ENCODE results near the gene C16orf92. TPM values are rescaled to one million over a fixed set of nuclear protein-coding genes. Genes with fewer than 3 reads are reported as not detected.

The C16orf92 gene
- total RNA-seq, 1 donor from 2014 or later, result not detected

DNA sequence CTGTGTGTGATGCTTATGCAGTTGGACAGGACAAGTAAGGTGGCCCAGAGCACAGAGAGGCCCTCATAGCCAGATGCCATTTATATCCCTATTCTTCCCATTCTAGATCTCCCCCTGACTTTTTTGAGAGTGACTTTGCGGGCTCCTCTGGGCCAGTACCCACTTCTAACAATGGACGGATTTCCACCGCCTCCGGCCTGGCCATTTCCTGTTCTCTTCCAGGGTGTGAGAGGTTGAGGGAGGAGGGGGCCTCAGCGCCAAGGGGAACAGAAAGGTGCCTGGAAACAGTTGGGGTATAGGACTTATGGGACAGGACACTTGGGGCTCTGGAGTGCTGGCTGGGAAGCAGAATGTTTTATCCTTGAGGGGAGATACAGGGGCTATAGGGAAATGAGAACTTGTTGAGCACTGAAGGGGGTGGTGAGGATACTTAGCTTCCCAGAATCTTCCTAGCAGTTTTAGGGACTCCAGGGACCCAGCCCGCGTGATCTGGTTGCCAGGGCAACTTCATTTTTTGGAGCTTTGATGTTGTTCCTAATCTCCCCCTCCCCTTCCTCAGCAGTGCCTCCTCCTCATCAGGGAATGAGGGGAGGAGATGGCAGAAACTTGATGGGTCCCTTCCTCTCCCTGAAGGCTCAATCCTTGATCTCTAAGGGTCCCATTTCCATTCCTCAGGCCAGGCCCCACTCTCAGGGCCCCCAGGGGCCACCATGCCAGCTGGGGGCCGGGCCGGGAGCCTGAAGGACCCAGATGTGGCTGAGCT, 45.8 kb upstream of the C16orf92 start:
- Mint-ChIP-seq H3K9me3 (peaks cover 5% of the 10 kb centered on the region), H3K36me3 (peaks cover 18% of the 10 kb centered on the region), H3K27me3 (no peaks in the 10 kb centered on the region), H3K27ac (no peak overlapping the region), H3K4me3 (peak overlapping the region; percentile 93), H3K4me1 (ENCODE audit: unreplicated experiment) (peaks cover 25% of the 10 kb centered on the region)
- TF ChIP-seq, protein P1, sequence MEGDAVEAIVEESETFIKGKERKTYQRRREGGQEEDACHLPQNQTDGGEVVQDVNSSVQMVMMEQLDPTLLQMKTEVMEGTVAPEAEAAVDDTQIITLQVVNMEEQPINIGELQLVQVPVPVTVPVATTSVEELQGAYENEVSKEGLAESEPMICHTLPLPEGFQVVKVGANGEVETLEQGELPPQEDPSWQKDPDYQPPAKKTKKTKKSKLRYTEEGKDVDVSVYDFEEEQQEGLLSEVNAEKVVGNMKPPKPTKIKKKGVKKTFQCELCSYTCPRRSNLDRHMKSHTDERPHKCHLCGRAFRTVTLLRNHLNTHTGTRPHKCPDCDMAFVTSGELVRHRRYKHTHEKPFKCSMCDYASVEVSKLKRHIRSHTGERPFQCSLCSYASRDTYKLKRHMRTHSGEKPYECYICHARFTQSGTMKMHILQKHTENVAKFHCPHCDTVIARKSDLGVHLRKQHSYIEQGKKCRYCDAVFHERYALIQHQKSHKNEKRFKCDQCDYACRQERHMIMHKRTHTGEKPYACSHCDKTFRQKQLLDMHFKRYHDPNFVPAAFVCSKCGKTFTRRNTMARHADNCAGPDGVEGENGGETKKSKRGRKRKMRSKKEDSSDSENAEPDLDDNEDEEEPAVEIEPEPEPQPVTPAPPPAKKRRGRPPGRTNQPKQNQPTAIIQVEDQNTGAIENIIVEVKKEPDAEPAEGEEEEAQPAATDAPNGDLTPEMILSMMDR (conservative IDR thresholded peaks at IDR 0.05), result no peak
- DNase-seq (ENCODE audit: extremely low spot score, unreplicated experiment), result no peak

GRCh38 chr16:29978081-29978480, 44.9 kb upstream of the C16orf92 start:
- peaks cover 15% of the 10 kb centered on the region for H3K36me3 Mint-ChIP-seq
- H3K4me3 Mint-ChIP-seq, result no peak overlapping the region
- H3K4me1 Mint-ChIP-seq (ENCODE audit: unreplicated experiment), result peaks cover 25% of the 10 kb centered on the region

DNA sequence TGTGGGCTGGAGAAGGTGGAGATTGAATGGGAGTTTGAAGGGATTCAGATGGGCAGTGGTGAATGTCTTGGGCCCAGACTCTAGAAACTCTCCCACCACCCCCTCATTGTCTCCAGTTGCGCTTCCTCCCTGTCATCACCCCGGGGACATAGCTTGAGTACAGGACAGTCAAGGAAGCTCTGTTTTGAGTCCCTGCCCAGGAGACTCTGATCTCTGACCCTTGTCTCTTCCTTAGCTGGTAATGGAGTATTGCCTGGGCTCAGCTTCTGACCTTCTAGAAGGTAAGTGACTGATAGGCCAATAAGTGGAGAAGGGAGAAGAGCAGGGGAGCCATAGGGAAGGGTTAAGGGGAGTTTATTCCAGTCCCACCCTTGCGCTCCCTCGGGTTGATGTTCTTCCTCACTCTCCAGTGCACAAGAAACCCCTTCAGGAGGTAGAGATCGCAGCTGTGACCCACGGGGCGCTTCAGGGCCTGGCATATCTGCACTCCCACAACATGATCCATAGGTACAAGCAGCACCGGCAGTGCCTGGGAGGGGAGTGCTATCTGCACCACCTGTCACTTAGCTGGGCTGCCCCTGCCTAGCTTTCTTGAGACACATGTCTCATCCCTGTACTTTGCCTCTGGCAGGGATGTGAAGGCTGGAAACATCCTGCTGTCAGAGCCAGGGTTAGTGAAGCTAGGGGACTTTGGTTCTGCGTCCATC, 44.3 kb upstream of the C16orf92 start:
- Mint-ChIP-seq H3K4me1 (ENCODE audit: unreplicated experiment) (peaks cover 25% of the 10 kb centered on the region), H3K27me3 (no peaks in the 10 kb centered on the region), H3K4me3 (peak overlapping the region; percentile 22), H3K9me3 (no peaks in the 10 kb centered on the region), H3K27ac (no peak overlapping the region), H3K36me3 (peaks cover 10% of the 10 kb centered on the region)
- TF ChIP-seq, protein P1 (conservative IDR thresholded peaks at IDR 0.05), result no peak
- DNase-seq (ENCODE audit: extremely low spot score, unreplicated experiment), result no peak

More at GRCh38 chr16:29978081-29978480, 44.9 kb upstream of the C16orf92 start:
- DNase-seq (ENCODE audit: extremely low spot score, unreplicated experiment), result no peak
- H3K9me3 Mint-ChIP-seq, result peaks cover 3% of the 10 kb centered on the region
- no peak overlapping the region for H3K27ac Mint-ChIP-seq
- TF ChIP-seq, protein P1 (conservative IDR thresholded peaks at IDR 0.05), result no peak
- H3K27me3 Mint-ChIP-seq, result no peaks in the 10 kb centered on the region

GRCh38 chr16:29982560-29983419, 40.2 kb upstream of the C16orf92 start:
- Mint-ChIP-seq H3K27me3 (no peaks in the 10 kb centered on the region), H3K27ac (no peak overlapping the region), H3K36me3 (peaks cover 7% of the 10 kb centered on the region), H3K4me1 (ENCODE audit: unreplicated experiment) (no peaks in the 10 kb centered on the region), H3K9me3 (no peaks in the 10 kb centered on the region), H3K4me3 (no peak overlapping the region)
- TF ChIP-seq, protein P1 (conservative IDR thresholded peaks at IDR 0.05), result no peak
- no peak for DNase-seq (ENCODE audit: extremely low spot score, unreplicated experiment)

- no peak overlapping the region for H3K27ac Mint-ChIP-seq
- no peaks in the 10 kb centered on the region for H3K27me3 Mint-ChIP-seq
- TF ChIP-seq, protein P1 (conservative IDR thresholded peaks at IDR 0.05), result no peak
- H3K4me3 Mint-ChIP-seq, result no peak overlapping the region
- H3K4me1 Mint-ChIP-seq (ENCODE audit: unreplicated experiment), result no peaks in the 10 kb centered on the region
- peaks cover 7% of the 10 kb centered on the region for H3K36me3 Mint-ChIP-seq
- H3K9me3 Mint-ChIP-seq, result no peaks in the 10 kb centered on the region
- no peak for DNase-seq (ENCODE audit: extremely low spot score, unreplicated experiment)
These were observed 39.4 kb upstream of the C16orf92 start for GRCh38 chr16:29983420-29984136.
